ENCODE data around the gene DTYMK. TPM values are rescaled to one million over a fixed set of nuclear protein-coding genes. Genes with fewer than 3 reads are reported as not detected.

DTYMK gene
- total and polyA plus RNA-seq, 2 of the 4 experiments (the other 2 are of a cell fraction) = 31.7 to 50.1 TPM

- ATAC-seq (ENCODE audit: low read depth) = peak; percentile 87
- 0% methylated on average over 51 of the region's 123 CpGs; no CpG with 5 or more reads in 1 of the 2 experiments for WGBS, 2 experiments (ENCODE audit: extremely low coverage in 2 of 2, insufficient read length in 1 of 2)
- POLR2A ChIA-PET (ENCODE audit: unreplicated experiment) = interaction anchor here (0.5 kb wide), 1 partner anchor 396 kb away, joined by 3 read pairs; no protein-coding TSS in a partner anchor
Measured at GRCh38 chr2:241637018-241637794, 49.4 kb downstream of the DTYMK start, which contains the start of the genes ATG4B and THAP4. TSS of gene ATG4B (plus strand) at chr2:241637693. CDS start at chr2:241637715, 22 bp downstream. TSS of gene THAP4 (minus strand) at chr2:241637158. CDS start at chr2:241637017, 141 bp downstream.

More at GRCh38 chr2:241637018-241637794, 49.4 kb downstream of the DTYMK start, which contains the start of the genes ATG4B and THAP4:
- peak within 1 kb of the TSS; percentile 100 for H3K23ac ChIP-seq (ENCODE audit: low read depth, low read length)
- peak within 1 kb of the TSS; percentile 100 for H3K9ac ChIP-seq (ENCODE audit: low read depth, low read length)
- H3K56ac ChIP-seq (ENCODE audit: extremely low read depth, insufficient read depth, low read length) = peak within 1 kb of the TSS; percentile 99
- H3K14ac ChIP-seq (replicated peaks; ENCODE audit: low read depth, low read length) = peak within 1 kb of the TSS; percentile 100
- in situ Hi-C loops (cut with MboI; ENCODE audit: low sequenced_read_pairs) (no loop called here), dilution Hi-C loops (cut with HindIII; ENCODE audit: low sequenced_read_pairs, unreplicated experiment) (no loop called here), intact Hi-C loops (cut with micrococcal nuclease) (loop anchor here (5.0 kb wide), 2 partner anchors 130 to 280 kb away; partner anchors contain the start of genes FARP2 and STK25)
- peak within 1 kb of the TSS; percentile 100 for H3K27ac ChIP-seq (ENCODE audit: insufficient read depth, low read length)
- H4K8ac ChIP-seq (ENCODE audit: low read depth in 2 of 2, low read length in 2 of 2) = peak within 1 kb of the TSS; percentile 99 to 100
- peaks cover 36 to 79% of the 10 kb centered on the region in 2 experiments for H3K79me1 ChIP-seq (ENCODE audit: low read depth in 1 of 2, low read length in 2 of 2)
- DNase-seq = peak; percentile 82
- peak within 1 kb of the TSS; percentile 99 for H4K91ac ChIP-seq (ENCODE audit: insufficient read depth, low read depth, low read length)
- peaks cover 22% of the 10 kb centered on the region for H3K36me3 ChIP-seq (ENCODE audit: control insufficient read depth, insufficient read depth, low read length)
- H3K4me1 ChIP-seq (ENCODE audit: control insufficient read depth, insufficient read depth, low read length) = peaks cover 3% of the 10 kb centered on the region; the same call in 1 of the 2 replicates
- no peaks in the 10 kb centered on the region for H3K9me3 ChIP-seq (ENCODE audit: control insufficient read depth, insufficient read depth, low read length)
- peak within 1 kb of the TSS; percentile 100 for H3K18ac ChIP-seq (ENCODE audit: low read depth, low read length)
- H3K4me3 ChIP-seq (ENCODE audit: insufficient read depth, low read depth, low read length) = peak within 1 kb of the TSS; percentile 100
- no TSS peak for BruUV-seq (replicated peaks)
- H2BK20ac ChIP-seq (ENCODE audit: low read depth, low read length) = peak within 1 kb of the TSS; percentile 99
- H2BK120ac ChIP-seq (ENCODE audit: low read depth, low read length) = peak within 1 kb of the TSS; percentile 100
- peak within 1 kb of the TSS; percentile 100; the same call in 2 of the 3 replicates for H2BK15ac ChIP-seq (ENCODE audit: low read depth, low read length)
- peak within 1 kb of the TSS; percentile 98 for H2AK9ac ChIP-seq (replicated peaks; ENCODE audit: low read depth, low read length, poor library complexity)
- peak within 1 kb of the TSS; percentile 100 for H2BK5ac ChIP-seq (ENCODE audit: low read depth, low read length, poor library complexity, severe bottlenecking)
- peak within 1 kb of the TSS; percentile 97 for H3K4me2 ChIP-seq (ENCODE audit: low read depth, low read length)
- H3K27me3 ChIP-seq (ENCODE audit: control insufficient read depth, insufficient read depth, low read length) = no peaks in the 10 kb centered on the region
- TF ChIP-seq MXI1 (IDR thresholded peaks at IDR 0.05; ENCODE audit: borderline replicate concordance, low read depth, low read length) = peak; percentile 53; the same call in 1 of the 2 replicates
- no peak for TF ChIP-seq RCOR1 (IDR thresholded peaks at IDR 0.05; ENCODE audit: insufficient replicate concordance, low read length)
- peak; percentile 38 for TF ChIP-seq BHLHE40 (IDR thresholded peaks at IDR 0.05; ENCODE audit: low read depth, low read length)
- TF ChIP-seq MAZ (IDR thresholded peaks at IDR 0.05; ENCODE audit: borderline replicate concordance, low read depth, low read length) = peak; percentile 72; the same call in 1 of the 2 replicates
- peak; percentile 82 for TF ChIP-seq POLR2A (IDR thresholded peaks at IDR 0.05; ENCODE audit: low read depth, low read length)
- peaks cover 11% of the 10 kb centered on the region for H3K9me1 ChIP-seq (ENCODE audit: insufficient read depth, low read length)
- CTCF ChIA-PET = interaction anchor here (1.6 kb wide), 1 partner anchor 28 kb away, joined by 4 read pairs; no protein-coding TSS in a partner anchor
- peak within 1 kb of the TSS; percentile 100 for H3K4ac ChIP-seq (ENCODE audit: low read depth, low read length)
- H4K5ac ChIP-seq (ENCODE audit: low read depth, low read length) = peak within 1 kb of the TSS; percentile 100
- no peak within 1 kb of the TSS; the same call in 1 of the 2 replicates for H2AK5ac ChIP-seq (ENCODE audit: low read depth, low read length)
- peaks cover 62% of the 10 kb centered on the region for H4K20me1 ChIP-seq (ENCODE audit: insufficient read depth, low read length)
- peak within 1 kb of the TSS; percentile 100 for H2AFZ ChIP-seq (replicated peaks; ENCODE audit: low read length, poor library complexity)
